H1 (cell line): ENCODE measurements around the gene GAB3.

ENCODE experiments used
- EP300 ChIP-seq, 2 experiments: IDR thresholded peaks; 1 replicate in 1 of 2; 2 replicates in 1 of 2; pipeline ENCODE4 v1.6.1; 2011 to 2012; ENCODE audit warnings: low read depth in 2 of 2, low read length in 2 of 2, mild to moderate bottlenecking in 2 of 2, borderline replicate concordance in 1 of 2, inconsistent platforms in 1 of 2, moderate library complexity in 1 of 2
- KDM1A ChIP-seq: fragments of 200-600, 300-600 bp; sonication (generic); IDR thresholded peaks from 2 replicates; pipeline ENCODE4 v1.7.1; 2016; ENCODE audit warnings: mild to moderate bottlenecking, low read length, borderline replicate concordance
- POLR2A ChIP-seq, 2 experiments: IDR thresholded peaks; 1 replicate in 1 of 2; 2 replicates in 1 of 2; pipeline ENCODE4 v1.6.1; 2011; ENCODE audit warnings: low read depth in 2 of 2, low read length in 2 of 2, mild to moderate bottlenecking in 2 of 2; ENCODE audit errors: control extremely low read depth in 1 of 2
- RXRA ChIP-seq: IDR thresholded peaks from 2 replicates; pipeline ENCODE4 v1.6.1; 2011; ENCODE audit warnings: low read depth, mild to moderate bottlenecking, low read length, moderate library complexity; ENCODE audit not compliant: insufficient read depth
- ZNF274 ChIP-seq: IDR thresholded peaks from 2 replicates; pipeline ENCODE4 v1.7.0; 2012; ENCODE audit warnings: low read length, borderline replicate concordance; ENCODE audit errors: extremely low read depth
- TF ChIP-seq, protein P1 (sequence below), 3 experiments: IDR thresholded peaks; 1 replicate in 2 of 3; 2 replicates in 1 of 3; pipeline versions ENCODE4 v1.5.1 to v1.6.1; 2011; ENCODE audit warnings: low read length in 3 of 3, mild to moderate bottlenecking in 3 of 3, inconsistent platforms in 2 of 3, low read depth in 1 of 3, moderate library complexity in 1 of 3; ENCODE audit not compliant: insufficient read depth in 1 of 3; ENCODE audit errors: control extremely low read depth in 1 of 3
- TF ChIP-seq, protein P2 (sequence below): IDR thresholded peaks from 2 replicates; pipeline ENCODE4 v1.6.1; 2011; ENCODE audit warnings: low read depth, mild to moderate bottlenecking, low read length; ENCODE audit not compliant: insufficient read depth

DNA sequence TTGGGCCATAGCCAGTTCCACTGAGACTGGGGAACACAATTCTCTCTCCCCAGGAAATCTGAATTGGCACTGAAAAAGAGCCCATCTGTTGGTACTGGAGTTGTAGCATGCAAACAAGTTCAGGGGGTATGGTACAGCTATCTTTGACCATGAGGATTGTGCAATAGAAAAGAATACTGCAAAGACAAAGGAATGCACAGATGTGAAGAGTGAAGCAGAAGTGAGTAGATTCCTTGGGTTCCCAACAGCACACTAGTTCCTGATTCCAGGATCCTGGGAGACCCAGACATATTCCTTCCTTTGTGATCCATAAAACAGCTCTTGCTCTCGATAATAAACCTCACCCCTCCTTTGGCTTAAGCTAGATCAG is 54.2 kb downstream of the GAB3 start:
- TF ChIP-seq EP300 (IDR thresholded peaks at IDR 0.05; ENCODE audit: borderline replicate concordance in 1 of 2, low read depth in 2 of 2, low read length in 2 of 2), result no peak
- no peak for TF ChIP-seq KDM1A
- TF ChIP-seq ZNF274, result no peak
- TF ChIP-seq, protein P1, sequence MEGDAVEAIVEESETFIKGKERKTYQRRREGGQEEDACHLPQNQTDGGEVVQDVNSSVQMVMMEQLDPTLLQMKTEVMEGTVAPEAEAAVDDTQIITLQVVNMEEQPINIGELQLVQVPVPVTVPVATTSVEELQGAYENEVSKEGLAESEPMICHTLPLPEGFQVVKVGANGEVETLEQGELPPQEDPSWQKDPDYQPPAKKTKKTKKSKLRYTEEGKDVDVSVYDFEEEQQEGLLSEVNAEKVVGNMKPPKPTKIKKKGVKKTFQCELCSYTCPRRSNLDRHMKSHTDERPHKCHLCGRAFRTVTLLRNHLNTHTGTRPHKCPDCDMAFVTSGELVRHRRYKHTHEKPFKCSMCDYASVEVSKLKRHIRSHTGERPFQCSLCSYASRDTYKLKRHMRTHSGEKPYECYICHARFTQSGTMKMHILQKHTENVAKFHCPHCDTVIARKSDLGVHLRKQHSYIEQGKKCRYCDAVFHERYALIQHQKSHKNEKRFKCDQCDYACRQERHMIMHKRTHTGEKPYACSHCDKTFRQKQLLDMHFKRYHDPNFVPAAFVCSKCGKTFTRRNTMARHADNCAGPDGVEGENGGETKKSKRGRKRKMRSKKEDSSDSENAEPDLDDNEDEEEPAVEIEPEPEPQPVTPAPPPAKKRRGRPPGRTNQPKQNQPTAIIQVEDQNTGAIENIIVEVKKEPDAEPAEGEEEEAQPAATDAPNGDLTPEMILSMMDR (IDR thresholded peaks at IDR 0.05; ENCODE audit: control extremely low read depth in 1 of 3, insufficient read depth in 1 of 3, low read depth in 1 of 3, low read length in 3 of 3), result no peak
- TF ChIP-seq, protein P2, sequence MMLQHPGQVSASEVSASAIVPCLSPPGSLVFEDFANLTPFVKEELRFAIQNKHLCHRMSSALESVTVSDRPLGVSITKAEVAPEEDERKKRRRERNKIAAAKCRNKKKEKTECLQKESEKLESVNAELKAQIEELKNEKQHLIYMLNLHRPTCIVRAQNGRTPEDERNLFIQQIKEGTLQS, result no peak
- no peak for TF ChIP-seq RXRA
- TF ChIP-seq POLR2A (IDR thresholded peaks at IDR 0.05; ENCODE audit: control extremely low read depth in 1 of 2, low read depth in 2 of 2, low read length in 2 of 2), result no peak
